Neutrophil (primary cell): ENCODE measurements around the gene CD70.
"Not testable (repeated sequence)": the region's sequence is repeated elsewhere in the genome, so short reads cannot be mapped to it uniquely, and the experiment has no call there.

Source experiments
- H3K27ac ChIP-seq: fragments of 200-600 bp; sonication (generic); 2 replicates; pipeline ENCODE4 v1.5.1; 2016; ENCODE audit warnings: mild to moderate bottlenecking, moderate library complexity
- H3K27me3 ChIP-seq: fragments of 200-600 bp; sonication (generic); 2 replicates; pipeline ENCODE4 v1.6.0; 2016; ENCODE audit warnings: mild to moderate bottlenecking
- H3K36me3 ChIP-seq: fragments of 200-600 bp; sonication (generic); 2 replicates; pipeline ENCODE4 v1.5.1; 2017
- H3K4me1 ChIP-seq, 2 experiments: fragments of 200-600 bp in 1 of 2; sonication (generic) in 1 of 2; 1 replicate in 1 of 2; 2 replicates in 1 of 2; pipeline versions ENCODE4 v1.5.1 to v1.6.1; 2013 to 2016; ENCODE audit warnings: low read depth in 1 of 2, low read length in 1 of 2, mild to moderate bottlenecking in 1 of 2, moderate library complexity in 1 of 2; ENCODE audit not compliant: control insufficient read depth in 1 of 2, insufficient read depth in 1 of 2
- H3K4me3 ChIP-seq, 2 experiments: fragments of 200-600 bp in 1 of 2; sonication (generic) in 1 of 2; 1 replicate in 1 of 2; 2 replicates in 1 of 2; pipeline ENCODE4 v1.5.1; 2013 to 2016; ENCODE audit warnings: low read depth in 1 of 2, low read length in 1 of 2, mild to moderate bottlenecking in 1 of 2, moderate library complexity in 1 of 2
- H3K9me3 ChIP-seq: fragments of 200-600 bp; sonication (generic); 2 replicates; pipeline ENCODE4 v1.5.1; 2016
- TF ChIP-seq, protein P1 (sequence below): fragments of 200-600 bp; sonication (generic); IDR thresholded peaks from 2 replicates; pipeline ENCODE4 v1.5.1; 2016; ENCODE audit warnings: antibody characterized with exemption

The CD70 gene

DNA sequence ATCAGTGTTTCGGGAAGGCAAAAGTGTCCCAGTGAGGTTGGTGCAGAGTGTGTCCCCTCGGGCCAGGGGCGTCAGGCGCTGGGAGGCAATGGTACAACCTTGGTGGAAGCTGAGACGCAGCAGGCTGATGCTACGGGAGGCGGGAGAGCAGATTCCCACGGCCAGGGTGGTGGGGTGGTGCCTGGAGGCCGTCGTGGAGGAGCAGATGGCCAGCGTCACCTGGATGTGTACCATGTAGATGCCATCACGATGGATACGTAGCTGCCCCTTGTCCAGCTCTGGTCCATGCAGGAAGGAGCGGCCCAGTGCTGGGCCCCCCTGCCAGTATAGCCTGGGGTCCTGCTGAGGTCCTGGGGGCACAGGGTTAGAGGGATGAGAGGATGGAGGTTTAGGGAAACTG lies 4.9 kb downstream of the CD70 start:
- Histone ChIP-seq H3K4me3 (no peak overlapping the region), H3K27me3 (peaks cover 57% of the 10 kb centered on the region), H3K4me1 (no peaks in the 10 kb centered on the region), H3K9me3 (no peaks in the 10 kb centered on the region), H3K36me3 (no peaks in the 10 kb centered on the region), H3K27ac (no peak overlapping the region)
- TF ChIP-seq, protein P1, sequence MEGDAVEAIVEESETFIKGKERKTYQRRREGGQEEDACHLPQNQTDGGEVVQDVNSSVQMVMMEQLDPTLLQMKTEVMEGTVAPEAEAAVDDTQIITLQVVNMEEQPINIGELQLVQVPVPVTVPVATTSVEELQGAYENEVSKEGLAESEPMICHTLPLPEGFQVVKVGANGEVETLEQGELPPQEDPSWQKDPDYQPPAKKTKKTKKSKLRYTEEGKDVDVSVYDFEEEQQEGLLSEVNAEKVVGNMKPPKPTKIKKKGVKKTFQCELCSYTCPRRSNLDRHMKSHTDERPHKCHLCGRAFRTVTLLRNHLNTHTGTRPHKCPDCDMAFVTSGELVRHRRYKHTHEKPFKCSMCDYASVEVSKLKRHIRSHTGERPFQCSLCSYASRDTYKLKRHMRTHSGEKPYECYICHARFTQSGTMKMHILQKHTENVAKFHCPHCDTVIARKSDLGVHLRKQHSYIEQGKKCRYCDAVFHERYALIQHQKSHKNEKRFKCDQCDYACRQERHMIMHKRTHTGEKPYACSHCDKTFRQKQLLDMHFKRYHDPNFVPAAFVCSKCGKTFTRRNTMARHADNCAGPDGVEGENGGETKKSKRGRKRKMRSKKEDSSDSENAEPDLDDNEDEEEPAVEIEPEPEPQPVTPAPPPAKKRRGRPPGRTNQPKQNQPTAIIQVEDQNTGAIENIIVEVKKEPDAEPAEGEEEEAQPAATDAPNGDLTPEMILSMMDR, result no peak

DNA sequence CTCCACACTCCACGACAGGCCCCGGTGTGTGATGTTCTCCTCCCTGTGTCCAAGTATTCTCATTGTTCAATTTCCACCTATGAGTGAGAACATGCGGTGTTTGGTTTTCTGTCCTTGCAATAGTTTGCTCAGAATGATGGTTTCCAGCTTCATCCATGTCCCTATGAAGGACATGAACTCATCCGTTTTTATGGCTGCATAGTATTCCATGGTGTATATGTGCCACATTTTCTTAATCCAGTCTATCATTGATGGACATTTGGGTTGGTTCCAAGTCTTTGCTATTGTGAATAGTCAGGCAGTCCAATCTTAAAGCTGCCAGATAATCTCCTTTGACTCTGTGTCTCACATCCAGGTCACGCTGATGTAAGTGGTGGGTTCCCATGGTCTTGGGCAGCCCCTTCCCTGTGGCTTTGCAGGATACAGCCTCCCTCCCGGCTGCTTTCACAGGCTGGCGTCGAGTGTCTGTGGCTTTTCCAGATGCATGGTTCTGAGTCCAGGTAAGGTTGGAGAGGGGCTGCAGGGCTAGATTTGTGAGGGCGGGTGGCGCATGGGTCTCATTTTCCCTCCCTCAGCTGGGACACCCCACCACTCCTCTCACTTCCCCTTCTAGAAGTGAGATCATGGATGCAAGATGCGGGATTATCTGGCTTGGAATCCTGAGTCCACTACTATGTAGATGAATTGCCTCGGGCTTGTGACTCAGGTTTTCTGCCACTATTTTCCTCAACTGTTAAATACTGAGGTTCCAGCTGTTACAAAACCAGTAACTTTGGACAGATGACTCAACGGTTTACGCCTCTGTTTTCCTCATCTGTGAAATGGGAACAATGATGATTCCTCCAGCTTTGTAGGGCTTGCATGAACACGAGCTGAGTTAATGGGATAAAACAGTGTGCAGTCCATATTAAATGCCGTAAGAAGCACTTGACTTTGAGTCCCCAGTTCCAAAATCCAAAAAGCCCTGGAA lies 8.2 kb downstream of the CD70 start:
- H3K9me3 ChIP-seq, H3K4me3 ChIP-seq, H3K36me3 ChIP-seq, H3K27ac ChIP-seq, H3K4me1 ChIP-seq: not testable (repeated sequence)
- H3K27me3 ChIP-seq, result peaks cover 24% of the 10 kb centered on the region

GRCh38 chr19:6580313-6580712 lies 10.6 kb downstream of the CD70 start:
- H3K4me1 ChIP-seq, result no peaks in the 10 kb centered on the region
- no peaks in the 10 kb centered on the region for H3K9me3 ChIP-seq
- TF ChIP-seq, protein P1, result no peak
- H3K36me3 ChIP-seq, result no peaks in the 10 kb centered on the region
- H3K27me3 ChIP-seq, result no peaks in the 10 kb centered on the region
- no peak overlapping the region for H3K4me3 ChIP-seq
- H3K27ac ChIP-seq, result no peak overlapping the region

DNA sequence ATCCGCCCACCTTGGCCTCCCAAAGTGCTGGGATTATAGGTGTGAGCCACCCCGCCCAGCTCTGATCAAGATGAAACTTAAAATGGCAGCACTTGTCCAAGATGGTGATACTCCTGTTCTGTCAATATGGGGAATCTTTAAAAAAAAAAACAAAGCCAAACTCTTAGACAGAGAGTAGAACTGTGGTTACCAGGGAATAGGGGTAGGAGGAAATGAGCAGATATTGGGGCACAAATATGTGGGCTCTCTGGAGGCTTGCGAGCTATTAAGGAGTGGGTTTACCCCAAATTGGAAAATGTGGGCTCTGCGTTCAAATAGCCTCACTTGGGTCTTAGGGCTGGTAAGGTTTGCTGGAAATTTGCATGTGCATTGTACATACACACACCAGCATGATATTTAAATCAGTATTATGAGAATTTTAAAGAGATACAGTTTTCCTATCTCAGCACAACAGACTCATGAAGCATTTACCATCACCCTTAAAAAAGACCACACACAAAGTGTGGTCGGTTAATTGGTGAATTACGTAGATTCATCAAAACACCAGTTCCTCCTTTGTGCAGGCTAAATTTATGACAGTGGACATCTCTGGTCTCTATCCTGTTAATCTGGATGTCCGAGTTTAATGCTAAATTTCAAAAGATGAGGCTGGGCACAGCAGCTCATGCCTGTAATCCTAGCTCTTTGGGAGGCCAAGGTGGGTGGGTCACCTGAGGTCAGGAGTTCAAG lies 11.3 kb downstream of the CD70 start:
- no peaks in the 10 kb centered on the region for H3K9me3 ChIP-seq
- no peaks in the 10 kb centered on the region for H3K4me1 ChIP-seq
- H3K4me3 ChIP-seq, result no peak overlapping the region
- H3K27ac ChIP-seq, result no peak overlapping the region
- no peaks in the 10 kb centered on the region for H3K27me3 ChIP-seq
- H3K36me3 ChIP-seq, result no peaks in the 10 kb centered on the region
- TF ChIP-seq, protein P1, result no peak

DNA sequence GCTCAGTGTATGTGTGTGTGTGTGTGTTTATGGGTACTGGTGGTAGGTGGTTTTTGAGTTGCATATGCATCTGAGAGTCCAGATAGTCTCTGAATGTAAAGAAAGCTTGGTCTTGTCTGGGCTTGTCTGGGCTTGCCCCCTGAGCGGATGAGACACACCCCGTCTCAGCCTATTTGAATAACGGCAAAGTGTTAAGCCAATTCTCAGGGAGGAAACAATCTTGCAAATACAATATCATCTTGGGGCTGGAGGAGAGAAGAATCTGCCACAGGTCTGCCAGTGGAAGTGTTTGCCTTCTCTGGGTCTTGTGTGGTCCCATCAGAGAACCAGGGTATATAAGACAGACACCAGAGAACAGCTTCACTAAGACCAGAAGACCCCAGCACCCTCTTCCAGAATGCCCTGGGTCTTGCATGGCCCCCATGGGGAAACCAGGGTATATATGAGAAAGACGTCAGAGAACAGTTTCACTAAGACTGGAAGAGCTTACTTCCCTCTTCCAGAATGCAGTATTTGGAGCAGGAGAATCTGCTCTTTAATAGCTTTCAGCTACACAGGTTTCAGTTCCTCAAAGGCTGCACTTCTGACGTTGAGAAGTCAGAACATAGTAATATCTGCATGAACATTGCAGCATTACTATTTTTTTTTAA lies 13.3 kb downstream of the CD70 start:
- H3K4me1 ChIP-seq, result no peaks in the 10 kb centered on the region
- TF ChIP-seq, protein P1, result no peak
- H3K4me3 ChIP-seq, result no peak overlapping the region

More for the DNA sequence above, 13.3 kb downstream of the CD70 start:
- Histone ChIP-seq H3K27ac (no peak overlapping the region), H3K27me3 (peaks cover 9% of the 10 kb centered on the region), H3K9me3 (no peaks in the 10 kb centered on the region), H3K36me3 (no peaks in the 10 kb centered on the region)
